Measurements from ENCODE around the gene NDFIP1.
"Not testable (repeated sequence)": the region's sequence is repeated elsewhere in the genome, so short reads cannot be mapped to it uniquely, and the experiment has no call there.

The NDFIP1 gene

DNA sequence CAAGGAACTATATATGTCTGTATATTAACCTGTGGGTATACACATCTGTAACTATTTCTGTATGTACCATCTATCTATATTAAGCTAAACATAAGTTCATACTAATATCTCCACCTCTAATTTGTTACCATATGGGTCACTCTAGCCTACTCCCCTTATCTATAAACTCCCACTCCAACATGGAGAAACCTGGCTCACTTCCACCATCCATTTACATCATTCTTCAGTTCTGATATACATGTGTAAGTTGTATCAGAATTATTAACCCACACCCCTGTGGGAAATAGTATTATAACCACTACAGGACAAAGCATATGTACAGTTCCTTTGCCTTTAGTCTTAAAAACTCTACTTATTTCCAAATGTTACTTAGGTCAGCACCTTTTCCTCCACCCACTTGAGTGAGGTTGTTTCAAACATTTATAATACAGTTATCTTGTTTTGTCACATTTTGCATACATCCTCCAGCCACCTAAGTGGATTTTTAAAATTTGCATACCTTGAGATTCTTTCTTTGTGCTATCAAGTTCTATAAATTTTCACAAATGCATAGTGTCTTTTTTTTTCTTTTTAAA is 10.6 kb downstream of the NDFIP1 start:
- no peak for DNase-seq

DNA sequence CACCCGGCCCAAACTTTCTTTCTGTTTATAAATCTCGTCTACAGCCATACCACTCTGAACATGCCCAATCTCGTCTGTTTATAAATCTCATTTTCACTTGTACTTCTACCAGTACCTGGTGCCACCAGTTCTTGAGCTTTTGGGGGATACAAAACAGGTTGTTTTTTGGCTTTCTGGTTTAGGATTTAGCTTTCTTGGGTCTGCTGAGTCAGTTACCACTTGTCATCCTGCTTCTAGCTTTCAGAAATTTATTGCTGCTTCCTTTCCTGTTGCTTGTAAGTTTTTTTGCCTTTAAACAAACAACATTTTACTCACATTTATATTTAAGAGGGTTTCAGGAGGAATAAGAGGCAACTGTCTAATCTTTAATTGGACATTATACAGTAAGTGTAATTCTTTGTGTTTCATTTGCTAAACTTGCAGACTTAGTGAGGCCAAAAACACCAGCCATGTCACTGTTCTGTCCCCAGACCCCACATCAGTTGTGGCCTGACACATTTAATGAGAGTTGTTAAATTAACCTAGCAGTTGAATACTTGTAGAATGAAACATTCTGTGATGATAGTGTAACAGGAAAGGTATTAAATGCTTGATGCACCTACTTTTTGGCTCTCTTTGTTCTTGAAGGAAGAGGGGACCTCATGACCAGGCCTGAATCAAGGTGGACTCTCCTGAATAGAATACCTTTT is 11.8 kb downstream of the NDFIP1 start:
- no peak for DNase-seq

DNA sequence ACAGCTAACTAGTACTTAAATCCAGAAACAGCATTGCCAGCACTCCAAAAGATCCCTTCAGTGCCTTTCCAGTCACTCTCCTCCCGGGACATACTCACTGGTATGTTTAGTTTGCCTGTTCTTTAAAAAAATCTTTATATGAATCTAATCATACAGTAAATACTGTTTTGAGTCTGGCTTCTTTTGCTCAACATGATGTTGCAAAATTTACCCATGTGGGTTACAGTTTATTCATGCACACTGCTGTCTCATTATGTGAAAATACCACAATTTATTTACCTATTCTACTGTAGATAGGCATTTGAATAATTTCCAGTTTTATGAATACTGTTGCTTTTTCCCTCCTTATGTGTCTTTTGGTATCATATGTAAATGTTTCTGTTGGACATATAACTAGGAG is 13.5 kb downstream of the NDFIP1 start:
- no peak for DNase-seq

DNA sequence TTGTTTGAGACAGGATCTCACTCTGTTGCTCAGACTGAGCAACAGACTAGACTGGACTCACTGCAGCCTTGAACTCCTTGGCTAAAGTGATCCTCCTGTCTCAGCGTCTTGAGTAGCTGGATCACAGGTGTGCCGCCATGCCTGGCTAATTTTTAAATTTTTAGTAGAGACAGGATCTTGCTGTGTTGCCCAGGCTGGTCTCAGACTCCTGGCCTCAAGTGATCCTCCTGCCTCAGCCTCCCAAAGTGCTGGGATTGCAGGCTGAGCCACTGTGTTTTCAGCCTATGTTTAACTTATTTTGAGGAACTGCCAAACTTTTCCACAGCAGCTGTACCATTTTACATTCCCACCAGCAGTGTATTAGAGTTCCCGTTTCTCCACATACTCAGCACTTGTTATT is 16.8 kb downstream of the NDFIP1 start:
- no peak for DNase-seq

DNA sequence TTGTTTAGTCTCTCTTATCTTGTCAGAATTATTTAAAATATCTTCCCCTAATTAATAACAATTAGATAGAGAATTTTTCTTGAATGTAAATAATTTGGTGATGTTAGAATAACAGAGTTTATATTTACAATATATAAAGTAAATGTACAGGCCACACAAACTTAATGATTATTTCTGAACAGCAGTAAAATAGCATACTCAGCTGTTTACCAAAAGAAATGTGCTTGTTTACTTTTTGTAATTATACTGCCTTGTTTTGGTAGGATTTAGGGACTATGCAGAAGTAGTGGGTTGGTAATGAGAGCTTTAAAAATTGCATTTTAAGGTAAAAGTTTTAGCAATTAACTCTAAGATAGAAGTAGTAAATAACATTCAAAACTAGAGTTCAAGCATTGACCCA is 17.4 kb downstream of the NDFIP1 start:
- DNase-seq = no peak

DNA sequence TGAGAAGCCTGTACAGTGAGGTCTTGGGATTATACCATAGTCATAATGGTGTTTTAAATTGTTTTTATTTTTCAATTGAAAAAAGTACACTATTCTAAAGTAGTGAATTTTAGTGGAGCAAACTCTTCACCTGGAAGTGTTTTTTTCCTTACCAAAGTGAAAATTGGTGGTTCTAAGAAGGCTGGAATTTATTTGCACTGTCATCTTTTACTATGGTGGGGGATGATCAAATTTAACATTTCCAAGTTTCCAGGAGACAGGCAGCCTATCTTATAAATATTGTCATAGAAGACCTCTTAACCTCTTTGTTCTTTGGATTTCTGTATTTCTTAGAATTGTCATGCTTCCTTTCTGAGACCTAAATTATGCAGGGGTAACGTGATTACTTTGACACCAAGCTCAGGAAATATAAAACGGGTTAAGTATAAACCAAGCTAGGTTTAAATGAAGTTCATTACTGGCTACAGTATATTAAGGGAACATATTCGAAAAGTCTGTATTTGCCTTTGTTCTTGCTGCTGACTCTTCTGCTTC is 20.2 kb downstream of the NDFIP1 start:
- no peak for DNase-seq

DNA sequence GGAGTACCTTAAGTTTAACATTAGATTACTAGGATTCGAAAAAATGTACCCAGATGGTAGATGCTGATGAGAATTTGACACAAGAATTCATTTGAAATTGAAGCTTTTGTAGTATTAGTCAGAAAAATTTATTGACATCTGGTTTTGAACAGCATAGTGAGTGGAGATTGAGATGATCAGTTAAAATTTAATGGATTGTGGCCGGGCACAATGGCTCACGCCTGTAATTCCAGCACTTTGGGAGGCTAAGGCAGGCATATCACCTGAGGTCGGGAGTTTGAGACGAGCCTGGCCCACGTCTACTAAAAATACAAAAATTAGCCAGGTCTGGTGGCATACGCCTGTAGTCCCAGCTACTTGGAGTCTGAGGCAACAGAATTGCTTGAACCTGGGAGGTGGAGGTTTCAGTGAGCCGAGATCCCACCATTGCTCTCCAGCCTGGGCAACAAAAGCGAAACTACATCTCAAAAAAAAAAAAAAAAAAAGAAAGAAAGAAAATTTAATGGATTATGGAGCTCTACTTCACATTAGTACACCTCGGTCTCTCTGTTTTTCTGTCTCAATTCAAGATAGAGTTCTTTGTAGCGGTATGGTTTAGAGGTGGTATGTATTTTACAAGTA is 21.0 kb downstream of the NDFIP1 start:
- no peak for DNase-seq

DNA sequence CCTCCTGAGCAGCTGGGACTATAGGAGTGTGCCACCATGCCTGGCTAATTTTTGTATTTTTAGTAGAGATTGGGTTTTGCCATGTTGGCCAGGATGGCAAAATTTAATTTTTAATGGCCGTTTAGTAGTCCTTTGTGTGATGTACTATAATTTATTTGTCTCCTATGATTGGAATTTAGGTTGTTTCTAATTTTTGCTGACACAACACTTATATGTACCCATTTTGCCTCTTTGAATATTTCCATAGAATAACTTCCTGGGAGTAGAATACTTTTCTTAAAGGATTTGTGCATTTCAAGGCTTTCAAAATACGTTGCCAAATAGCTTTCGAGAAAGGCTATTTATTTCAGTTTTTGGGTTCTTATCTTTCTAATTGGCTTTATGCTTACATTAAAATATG is 22.8 kb downstream of the NDFIP1 start:
- no peak for DNase-seq

DNA sequence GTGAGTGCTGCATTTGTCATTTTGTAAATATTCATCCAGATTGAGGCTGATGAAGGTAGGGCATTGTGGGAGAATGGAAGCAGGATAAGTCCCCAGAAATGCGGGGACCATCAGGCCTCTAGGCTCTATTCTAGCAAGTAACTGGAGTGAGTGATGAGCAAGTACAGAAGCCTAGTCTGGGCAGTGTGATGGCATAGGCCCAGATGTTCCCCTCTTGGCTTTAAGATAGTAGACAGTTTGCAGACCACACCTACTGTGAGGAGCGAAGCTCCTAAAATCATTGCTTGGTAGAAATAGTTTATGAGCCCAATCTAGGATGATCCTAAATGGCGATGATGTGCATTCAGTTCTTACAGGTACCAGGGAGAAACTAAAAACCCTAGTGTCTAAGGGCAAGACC is 24.3 kb downstream of the NDFIP1 start:
- no peak for DNase-seq

DNA sequence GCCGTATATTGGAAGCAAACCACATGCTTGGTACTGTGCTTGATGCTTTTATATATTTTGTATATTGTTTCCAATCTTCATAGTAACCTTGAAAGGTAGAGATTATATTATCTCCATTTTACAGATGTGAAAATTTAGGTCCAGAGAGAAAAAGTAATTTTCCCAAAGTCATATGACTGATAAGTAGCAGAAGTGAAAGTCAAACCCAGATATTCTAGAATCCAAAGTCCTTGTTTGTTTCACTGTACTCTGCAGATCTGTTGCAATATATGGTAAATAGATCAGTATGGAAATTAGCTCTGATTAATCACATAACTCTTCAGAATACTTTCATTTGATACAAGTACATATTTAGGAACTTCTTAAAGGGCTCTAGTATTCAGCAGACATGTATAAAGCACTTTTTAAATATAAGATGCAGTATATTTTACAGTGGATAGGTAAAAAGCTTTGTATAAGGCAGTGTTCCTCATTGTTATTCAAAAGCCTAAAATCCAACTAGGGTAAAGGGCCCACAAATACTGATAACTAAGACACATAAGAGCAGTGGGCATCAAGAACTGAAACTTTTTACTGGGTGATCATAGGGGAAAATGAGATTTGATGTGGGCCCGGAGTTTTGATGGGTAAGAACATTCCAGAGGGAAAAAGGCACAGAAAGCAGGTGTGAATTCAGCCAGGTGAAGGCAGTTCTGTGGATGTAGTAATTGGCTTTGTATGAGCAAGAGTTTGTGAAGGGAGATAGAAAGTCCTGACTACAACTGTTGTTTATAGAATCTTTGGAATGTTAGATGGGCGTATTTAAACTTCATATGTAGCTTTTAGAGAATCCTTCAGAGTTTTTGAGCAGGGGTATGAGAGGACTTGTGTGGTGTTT is 25.0 kb downstream of the NDFIP1 start:
- DNase-seq = no peak

DNA sequence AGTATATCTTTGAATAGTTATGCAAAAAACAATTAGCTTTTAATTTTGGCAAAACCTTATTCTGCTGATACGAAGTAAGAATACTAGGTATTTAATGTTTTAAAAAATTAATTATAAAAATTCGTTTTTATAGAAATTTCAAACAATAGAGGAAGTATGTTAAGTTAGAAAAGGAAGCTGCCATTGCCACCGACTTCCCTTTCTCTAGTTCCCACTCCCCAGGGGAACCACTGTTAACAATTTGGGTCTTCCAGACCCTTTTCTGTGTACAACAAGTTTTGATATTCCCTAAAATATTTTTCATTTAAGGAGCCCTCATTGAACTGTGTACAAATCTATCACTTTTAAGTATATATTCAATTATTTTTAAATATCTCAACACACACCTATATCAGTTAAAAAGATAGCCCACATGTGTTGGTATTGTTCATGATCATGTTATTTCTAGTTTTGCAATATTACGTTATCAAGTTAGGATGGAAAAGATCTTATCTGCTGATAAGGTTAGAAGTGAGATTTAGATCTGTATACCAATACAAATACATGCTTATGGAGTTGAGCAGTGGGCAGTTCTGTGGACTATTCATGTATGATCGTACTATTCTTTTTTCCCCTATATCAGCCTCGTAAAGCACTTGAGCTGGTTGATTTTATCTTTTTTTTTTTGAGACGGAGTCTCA is 25.9 kb downstream of the NDFIP1 start:
- no peak for DNase-seq

DNA sequence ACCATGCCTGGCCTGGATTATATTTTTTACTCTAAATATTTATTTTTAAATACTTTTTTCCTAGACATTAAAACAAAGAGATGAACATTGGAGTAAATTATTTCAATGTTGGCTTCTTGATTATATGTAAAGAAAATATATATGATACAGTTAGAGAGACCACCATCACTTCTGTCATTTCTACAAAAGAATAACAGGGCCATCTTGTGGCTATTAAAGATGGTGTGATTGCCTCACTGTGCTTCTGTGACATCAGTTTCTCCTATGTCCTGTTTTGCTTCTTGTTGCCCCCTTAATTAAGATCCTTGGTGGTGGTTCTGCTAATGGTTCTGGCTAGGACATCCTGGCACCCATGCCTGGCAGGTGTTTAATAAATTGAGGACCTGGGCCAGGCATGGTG is 32.9 kb downstream of the NDFIP1 start:
- DNase-seq = no peak

DNA sequence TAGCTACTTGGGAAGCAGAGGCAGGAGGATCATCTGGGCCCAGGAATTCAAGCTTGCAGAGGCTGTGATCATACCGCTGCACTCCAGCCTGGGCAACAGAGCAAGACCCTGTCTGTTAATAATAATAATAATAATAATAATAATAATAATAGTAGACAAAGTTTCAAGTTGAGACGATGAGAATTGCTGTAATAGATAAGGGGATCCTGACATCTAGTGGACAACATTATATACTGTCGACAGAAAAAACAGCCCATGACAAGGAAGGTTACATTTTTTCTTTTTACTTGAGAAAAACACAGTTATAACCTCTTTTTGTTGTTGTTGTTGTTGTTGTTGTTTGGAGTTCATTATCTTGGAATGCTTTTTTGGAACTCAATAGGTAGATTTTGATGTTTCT is 35.3 kb downstream of the NDFIP1 start:
- peak; percentile 29 for DNase-seq

DNA sequence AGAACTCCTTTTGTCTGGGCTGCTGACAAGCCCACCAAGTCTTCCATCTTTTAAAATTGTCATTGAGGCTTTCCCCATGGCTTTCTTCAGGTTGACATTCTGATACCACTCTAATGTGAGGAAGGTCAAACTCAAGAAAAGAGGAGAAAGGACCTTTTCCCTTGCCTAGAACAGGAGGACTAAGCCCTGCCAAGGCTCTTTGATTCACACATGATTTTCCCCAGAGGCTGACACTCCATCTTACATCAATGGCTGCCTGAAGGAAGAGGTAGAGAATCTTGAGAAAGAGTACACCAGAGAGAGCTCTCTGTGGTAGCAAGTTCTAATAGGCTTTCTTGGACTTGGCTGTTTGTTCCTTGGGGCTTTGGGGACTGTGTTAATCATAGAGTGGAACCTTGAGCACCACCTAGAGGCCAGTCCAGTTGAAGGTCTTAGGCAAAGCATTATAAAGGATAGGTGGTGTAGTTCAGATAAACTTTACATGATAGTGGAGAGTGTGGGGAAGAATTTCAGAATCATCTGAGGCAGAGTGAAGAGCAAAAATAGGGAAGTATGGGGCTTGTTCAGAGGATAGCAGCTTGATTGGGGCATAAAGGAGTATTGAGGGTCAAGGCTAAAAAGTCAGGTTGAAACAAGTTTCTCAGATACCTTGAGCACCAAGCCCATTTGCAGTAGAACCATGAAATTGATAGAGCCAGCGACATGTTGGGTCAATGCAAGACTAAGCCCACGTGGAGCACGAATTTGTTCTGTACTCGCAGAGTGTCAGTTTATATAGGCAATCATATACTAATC is 36.7 kb downstream of the NDFIP1 start:
- DNase-seq = peak; percentile 50

DNA sequence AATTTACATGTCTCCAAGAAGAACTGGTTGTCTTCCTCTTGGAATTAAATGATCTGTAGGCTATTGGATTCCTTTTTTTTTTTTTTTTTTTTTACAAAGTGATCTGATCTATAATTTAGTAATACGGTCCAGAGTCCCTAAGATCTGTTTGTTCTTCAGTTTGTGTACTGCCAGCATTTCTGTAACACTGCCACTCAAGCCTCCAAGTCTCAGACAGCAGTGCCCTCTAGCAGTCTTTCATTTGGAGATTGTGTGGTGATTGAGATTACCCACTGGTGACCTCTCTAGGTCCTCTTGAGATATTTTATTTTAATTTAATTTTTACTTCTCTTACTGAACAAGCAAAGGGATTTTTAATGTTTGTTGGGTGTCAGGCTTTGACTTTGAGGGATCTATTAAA is 40.8 kb downstream of the NDFIP1 start:
- no peak for DNase-seq

DNA sequence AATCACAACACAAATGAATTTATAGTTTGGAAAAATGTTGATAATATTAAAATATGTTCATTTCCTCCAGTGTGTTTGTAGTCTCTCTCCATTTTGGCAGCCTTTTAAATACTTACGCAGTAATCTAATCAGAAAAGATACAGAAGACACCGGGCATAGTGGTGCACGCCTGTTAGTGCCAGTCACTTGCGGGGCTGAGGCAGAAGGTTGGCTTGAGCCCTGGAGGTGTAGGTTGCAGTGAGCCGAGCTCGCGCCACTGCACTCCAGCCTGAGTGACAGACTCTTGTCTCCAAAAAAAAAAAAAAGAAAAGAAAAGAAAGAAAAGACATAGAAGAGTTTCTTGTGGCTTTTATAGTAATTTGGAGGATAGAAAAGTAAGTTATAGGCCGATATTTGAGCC is 41.9 kb downstream of the NDFIP1 start:
- no peak for DNase-seq

DNA sequence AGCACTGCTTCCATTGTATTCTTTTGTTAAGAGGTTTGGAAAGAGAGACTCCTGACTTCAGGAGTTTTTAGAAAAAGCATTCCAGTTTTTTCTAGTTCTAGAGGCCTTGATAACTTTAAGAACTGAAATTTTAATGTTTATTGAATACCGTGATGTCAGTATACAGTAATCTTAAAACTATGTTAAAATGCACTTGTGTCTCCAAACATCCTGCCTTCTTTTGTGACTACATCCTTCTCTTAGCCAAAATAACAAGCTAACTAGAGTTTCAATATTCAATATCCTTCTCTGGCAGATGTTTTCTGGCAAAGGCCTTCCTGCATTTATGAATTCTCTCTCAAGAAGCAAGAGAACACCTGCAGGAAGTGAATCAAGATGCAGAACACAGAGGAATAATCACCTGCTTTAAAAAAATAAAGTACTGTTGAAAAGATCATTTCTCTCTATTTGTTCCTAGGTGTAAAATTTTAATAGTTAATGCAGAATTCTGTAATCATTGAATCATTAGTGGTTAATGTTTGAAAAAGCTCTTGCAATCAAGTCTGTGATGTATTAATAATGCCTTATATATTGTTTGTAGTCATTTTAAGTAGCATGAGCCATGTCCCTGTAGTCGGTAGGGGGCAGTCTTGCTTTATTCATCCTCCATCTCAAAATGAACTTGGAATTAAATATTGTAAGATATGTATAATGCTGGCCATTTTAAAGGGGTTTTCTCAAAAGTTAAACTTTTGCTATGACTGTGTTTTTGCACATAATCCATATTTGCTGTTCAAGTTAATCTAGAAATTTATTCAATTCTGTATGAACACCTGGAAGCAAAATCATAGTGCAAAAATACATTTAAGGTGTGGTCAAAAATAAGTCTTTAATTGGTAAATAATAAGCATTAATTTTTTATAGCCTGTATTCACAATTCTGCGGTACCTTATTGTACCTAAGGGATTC is 43.1 kb downstream of the NDFIP1 start:
- peak; percentile 70 for DNase-seq

DNA sequence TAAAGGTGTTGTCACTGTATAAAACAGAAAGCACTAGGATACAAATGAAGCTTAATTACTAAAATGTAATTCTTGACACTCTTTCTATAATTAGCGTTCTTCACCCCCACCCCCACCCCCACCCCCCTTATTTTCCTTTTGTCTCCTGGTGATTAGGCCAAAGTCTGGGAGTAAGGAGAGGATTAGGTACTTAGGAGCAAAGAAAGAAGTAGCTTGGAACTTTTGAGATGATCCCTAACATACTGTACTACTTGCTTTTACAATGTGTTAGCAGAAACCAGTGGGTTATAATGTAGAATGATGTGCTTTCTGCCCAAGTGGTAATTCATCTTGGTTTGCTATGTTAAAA is 43.8 kb downstream of the NDFIP1 start:
- no peak for DNase-seq

DNA sequence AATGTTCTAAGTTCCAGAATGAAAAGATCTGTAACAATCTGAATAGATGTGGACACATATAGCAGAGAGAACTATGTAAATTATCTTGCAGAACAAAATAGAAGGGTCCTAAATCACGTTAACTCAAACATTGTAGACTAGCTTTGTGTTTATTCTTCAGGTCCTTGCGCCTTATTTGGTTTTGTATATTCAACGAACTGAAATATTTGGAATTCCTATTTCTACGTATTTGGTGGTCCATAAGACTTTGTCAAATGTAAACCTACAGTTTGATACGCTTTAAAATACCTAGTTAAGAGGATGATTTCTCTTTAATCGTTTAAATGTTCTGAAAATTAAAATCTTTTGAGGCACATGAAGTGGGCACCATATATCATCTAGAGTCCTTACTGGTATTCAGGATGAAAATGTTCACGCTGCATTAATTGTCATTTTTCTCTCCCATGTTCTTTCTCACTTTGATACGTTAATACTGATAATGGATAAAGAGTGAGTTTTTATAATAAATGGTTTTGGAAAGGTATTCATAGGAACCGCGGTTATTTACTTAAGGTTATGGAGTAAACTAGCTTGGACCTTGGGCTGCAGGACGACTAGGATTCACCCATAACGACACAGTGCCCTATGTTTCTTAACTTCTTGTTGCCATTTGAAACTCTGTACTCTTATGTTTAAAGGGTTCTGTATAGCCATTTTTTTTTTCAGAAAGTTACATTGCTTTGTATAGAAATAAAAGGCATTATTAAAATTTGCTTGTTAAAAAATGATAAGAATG is 45.3 kb downstream of the NDFIP1 start:
- no peak for DNase-seq

DNA sequence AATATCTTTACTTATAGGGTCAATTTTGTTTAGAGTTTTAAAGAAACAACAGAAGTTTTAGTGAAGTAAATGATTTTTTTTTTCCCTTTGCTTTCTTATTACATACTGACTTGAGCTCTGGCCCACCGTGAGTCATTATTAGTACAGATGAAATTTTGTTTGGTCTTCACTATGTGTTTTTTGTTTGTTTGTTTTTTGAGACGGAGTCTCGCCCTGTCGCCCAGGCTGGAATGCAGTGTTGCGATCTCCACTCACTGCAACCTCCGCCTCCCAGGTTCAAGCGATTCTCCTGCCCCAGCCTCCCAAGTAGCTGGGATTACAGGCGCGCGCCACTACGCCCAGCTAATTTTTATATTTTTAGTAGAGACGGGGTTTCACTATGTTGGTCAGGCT is 45.9 kb downstream of the NDFIP1 start:
- DNase-seq = not testable (repeated sequence)
